Neuronal stem cell (in vitro differentiated cells): Measurements from ENCODE around the gene PHAX.

Experiments
- DNase-seq: peaks from one replicate; pipeline ENCODE4 v3.0.0-alpha.2; 2013; ENCODE audit warnings: low spot score
- H2AFZ ChIP-seq: one replicate; pipeline ENCODE4 v1.6.1; 2013; ENCODE audit warnings: mild to moderate bottlenecking, low read length, inconsistent platforms
- H2AK5ac ChIP-seq: 2 replicates; pipeline ENCODE4 v1.6.1; 2013; ENCODE audit warnings: low read depth, mild to moderate bottlenecking, inconsistent platforms, low read length, moderate library complexity, mixed read lengths
- H2BK120ac ChIP-seq: 2 replicates; pipeline ENCODE4 v1.6.1; 2013; ENCODE audit warnings: low read depth, mild to moderate bottlenecking, inconsistent platforms, low read length, moderate library complexity, mixed read lengths
- H2BK12ac ChIP-seq: one replicate; pipeline ENCODE4 v1.6.1; 2013; ENCODE audit warnings: low read length, inconsistent platforms
- H2BK15ac ChIP-seq: 2 replicates; pipeline ENCODE4 v1.6.1; 2013; ENCODE audit warnings: mild to moderate bottlenecking, low read length, inconsistent platforms, mixed read lengths
- H2BK5ac ChIP-seq: one replicate; pipeline ENCODE4 v1.6.1; 2013; ENCODE audit warnings: inconsistent platforms, mild to moderate bottlenecking, low read length, moderate library complexity
- H3K14ac ChIP-seq: one replicate; pipeline ENCODE4 v1.6.1; 2013; ENCODE audit warnings: low read length, inconsistent platforms
- H3K18ac ChIP-seq: 2 replicates; pipeline ENCODE4 v1.6.1; 2013; ENCODE audit warnings: low read length, inconsistent platforms
- H3K23ac ChIP-seq: 2 replicates; pipeline ENCODE4 v1.6.1; 2013; ENCODE audit warnings: low read depth, mild to moderate bottlenecking, mixed read lengths, low read length, inconsistent platforms; ENCODE audit not compliant: poor library complexity
- H3K27ac ChIP-seq: replicated peaks from 3 replicates; pipeline ENCODE4 v1.5.1; 2013; ENCODE audit warnings: low read length, inconsistent platforms
- H3K27me3 ChIP-seq, 3 experiments: 2 replicates each; pipeline ENCODE4 v1.6.1; 2013; ENCODE audit warnings: low read length in 3 of 3, mild to moderate bottlenecking in 2 of 3, inconsistent platforms in 1 of 3, low read depth in 1 of 3, mixed read lengths in 1 of 3, moderate library complexity in 1 of 3; ENCODE audit not compliant: control insufficient read depth in 3 of 3, insufficient read depth in 3 of 3
- H3K36me3 ChIP-seq, 2 donors: replicated peaks in 1 of 2; 2 replicates each; pipeline ENCODE4 v1.6.1; 2013; ENCODE audit warnings: low read length in 2 of 2; ENCODE audit not compliant: control insufficient read depth in 2 of 2, insufficient read depth in 2 of 2
- H3K4ac ChIP-seq: 2 replicates; pipeline ENCODE4 v1.6.1; 2013; ENCODE audit warnings: inconsistent platforms, mild to moderate bottlenecking, low read length, moderate library complexity
- H3K4me1 ChIP-seq, 2 donors: 1 replicate in 1 of 2; 2 replicates in 1 of 2; pipeline ENCODE4 v1.6.1; 2013; ENCODE audit warnings: low read length in 2 of 2, low read depth in 1 of 2; ENCODE audit not compliant: control insufficient read depth in 2 of 2, insufficient read depth in 1 of 2
- H3K4me2 ChIP-seq: one replicate; pipeline ENCODE4 v1.6.1; 2013; ENCODE audit warnings: mild to moderate bottlenecking, low read length, inconsistent platforms; ENCODE audit not compliant: insufficient read depth, poor library complexity, severe bottlenecking
- H3K4me3 ChIP-seq, 2 donors: 2 replicates each; pipeline ENCODE4 v1.5.1; 2013; ENCODE audit warnings: low read length in 2 of 2, mild to moderate bottlenecking in 2 of 2, inconsistent platforms in 1 of 2, moderate library complexity in 1 of 2
- H3K79me1 ChIP-seq: one replicate; pipeline ENCODE4 v1.6.1; 2013; ENCODE audit warnings: low read depth, mild to moderate bottlenecking, inconsistent platforms, low read length, moderate library complexity
- H3K9ac ChIP-seq: one replicate; pipeline ENCODE4 v1.6.1; 2013; ENCODE audit warnings: mild to moderate bottlenecking, low read depth, low read length, inconsistent platforms; ENCODE audit not compliant: poor library complexity
- H3K9me3 ChIP-seq, 2 donors: replicated peaks in 1 of 2; 2 replicates each; pipeline versions ENCODE3 to v1.6.1; 2013; ENCODE audit warnings: low read length in 2 of 2, mild to moderate bottlenecking in 2 of 2, inconsistent platforms in 1 of 2, low read depth in 1 of 2, mixed read lengths in 1 of 2, moderate library complexity in 1 of 2; ENCODE audit not compliant: control insufficient read depth in 2 of 2, insufficient read depth in 1 of 2
- H4K8ac ChIP-seq: one replicate; pipeline ENCODE4 v1.6.1; 2013; ENCODE audit warnings: low read depth, mild to moderate bottlenecking, inconsistent platforms, low read length, moderate library complexity
- H4K91ac ChIP-seq: one replicate; pipeline ENCODE4 v1.6.1; 2013; ENCODE audit warnings: low read length, low read depth, mild to moderate bottlenecking, inconsistent platforms; ENCODE audit not compliant: poor library complexity
- WGBS, 2 donors: extraction: QIAGEN DNeasy Blood & Tissue Kit; methylation state at CpG; one replicate each; pipeline ENCODE4 v1.1.7; 2013; ENCODE audit warnings: missing lambda C conversion rate in 2 of 2, mixed read lengths in 1 of 2; ENCODE audit not compliant: insufficient read length in 2 of 2, insufficient replicate concordance in 1 of 2; ENCODE audit errors: extremely low coverage in 2 of 2; 5-methylcytosine and 5-hydroxymethylcytosine counted together

Gene PHAX

GRCh38 chr5:126589536-126590297 is 11.0 kb upstream of the PHAX start:
- no peaks in the 10 kb centered on the region for H3K27me3 ChIP-seq
- no peak overlapping the region for H4K91ac ChIP-seq
- H4K8ac ChIP-seq, result no peak overlapping the region
- H3K79me1 ChIP-seq, result peaks cover 3% of the 10 kb centered on the region
- peaks cover 19 to 79% of the 10 kb centered on the region in 2 donors for H3K36me3 ChIP-seq
- H3K23ac ChIP-seq, result no peak overlapping the region
- no peak overlapping the region for H2BK5ac ChIP-seq
- H3K4me1 ChIP-seq, result peaks cover 0 to 4% of the 10 kb centered on the region in 2 donors
- peaks cover 0 to 15% of the 10 kb centered on the region in 2 donors for H3K9me3 ChIP-seq
- no peak overlapping the region for H3K18ac ChIP-seq
- H2BK12ac ChIP-seq, result no peak overlapping the region
- H2BK15ac ChIP-seq, result no peak overlapping the region
- no CpG with 5 or more reads among the region's 28 CpGs for WGBS, 2 donors
- no peak overlapping the region for H3K4ac ChIP-seq
- no peak overlapping the region for H3K9ac ChIP-seq
- no peak overlapping the region for H3K27ac ChIP-seq
- no peak overlapping the region for H2AFZ ChIP-seq
- H2AK5ac ChIP-seq, result no peak overlapping the region
- no peak overlapping the region for H3K4me3 ChIP-seq
- no peak overlapping the region for H2BK120ac ChIP-seq
- no peak for DNase-seq
- no peak overlapping the region for H3K4me2 ChIP-seq
- no peak overlapping the region for H3K14ac ChIP-seq

GRCh38 chr5:126591549-126591948 is 9.2 kb upstream of the PHAX start:
- H2BK15ac ChIP-seq, result no peak overlapping the region
- peaks cover 15 to 61% of the 10 kb centered on the region in 2 donors for H3K36me3 ChIP-seq
- no peak for DNase-seq
- no peak overlapping the region for H3K4ac ChIP-seq
- peaks cover 0 to 15% of the 10 kb centered on the region in 2 donors for H3K9me3 ChIP-seq
- H3K18ac ChIP-seq, result no peak overlapping the region
- no peak overlapping the region for H3K4me2 ChIP-seq
- H3K9ac ChIP-seq, result no peak overlapping the region
- H2AFZ ChIP-seq, result no peak overlapping the region
- no peak overlapping the region for H2BK12ac ChIP-seq
- H4K8ac ChIP-seq, result no peak overlapping the region
- H3K4me3 ChIP-seq, result no peak overlapping the region
- no CpG with 5 or more reads among the region's 1 CpG for WGBS, 2 donors
- H3K27me3 ChIP-seq, result no peaks in the 10 kb centered on the region
- H2BK5ac ChIP-seq, result no peak overlapping the region
- peaks cover 3% of the 10 kb centered on the region for H3K79me1 ChIP-seq
- no peak overlapping the region for H2BK120ac ChIP-seq
- no peak overlapping the region for H3K23ac ChIP-seq
- no peak overlapping the region for H2AK5ac ChIP-seq
- no peak overlapping the region for H3K27ac ChIP-seq
- no peak overlapping the region for H3K14ac ChIP-seq
- H4K91ac ChIP-seq, result no peak overlapping the region
- peaks cover 0 to 4% of the 10 kb centered on the region in 2 donors for H3K4me1 ChIP-seq

GRCh38 chr5:126594748-126595485 is 5.8 kb upstream of the PHAX start, which contains the start of gene ALDH7A1:
ALDH7A1 (minus strand) TSS chr5:126595219; CDS start chr5:126595198, 21 bp downstream.
- no CpG with 5 or more reads among the region's 44 CpGs for WGBS, 2 donors
- H3K4ac ChIP-seq, result peak within 1 kb of the TSS; percentile 91
- peak within 1 kb of the TSS; percentile 99 for H3K23ac ChIP-seq
- H3K9ac ChIP-seq, result peak within 1 kb of the TSS; percentile 71
- no peak within 1 kb of the TSS for H2BK12ac ChIP-seq
- H2AFZ ChIP-seq, result peak within 1 kb of the TSS; percentile 90
- H3K18ac ChIP-seq, result peak within 1 kb of the TSS; percentile 99
- peaks cover 0 to 4% of the 10 kb centered on the region in 2 donors for H3K4me1 ChIP-seq
- no peak within 1 kb of the TSS for H2AK5ac ChIP-seq
- no peak within 1 kb of the TSS for H4K8ac ChIP-seq
- H3K4me3 ChIP-seq, result peak within 1 kb of the TSS; percentile 83 to 97
- H2BK120ac ChIP-seq, result no peak within 1 kb of the TSS
- peaks cover 0 to 15% of the 10 kb centered on the region in 2 donors for H3K9me3 ChIP-seq
- no peak within 1 kb of the TSS for H2BK5ac ChIP-seq
- peak within 1 kb of the TSS; percentile 88 for H3K27ac ChIP-seq
- H4K91ac ChIP-seq, result no peak within 1 kb of the TSS
- H3K4me2 ChIP-seq, result peak within 1 kb of the TSS; percentile 78
- H2BK15ac ChIP-seq, result no peak within 1 kb of the TSS
- H3K79me1 ChIP-seq, result peaks cover under 1% of the 10 kb centered on the region
- H3K36me3 ChIP-seq, result peaks cover 6 to 33% of the 10 kb centered on the region in 2 donors
- H3K14ac ChIP-seq, result no peak within 1 kb of the TSS
- no peaks in the 10 kb centered on the region for H3K27me3 ChIP-seq
- DNase-seq, result peak; percentile 90
